ENCODE results near the gene LGSN. TPM values are rescaled to one million over a fixed set of nuclear protein-coding genes. Genes with fewer than 3 reads are reported as not detected.
"Not testable (repeated sequence)": the region's sequence is repeated elsewhere in the genome, so short reads cannot be mapped to it uniquely, and the experiment has no call there.

The LGSN gene
- polyA plus RNA-seq (2013, experiment 1 of 4): not detected
- 0.09 TPM for polyA plus RNA-seq (2013, experiment 2 of 4)
- polyA plus RNA-seq (2013, experiment 3 of 4): 0.05 TPM
- 0.12 TPM for polyA plus RNA-seq (2013, experiment 4 of 4)

GRCh38 chr6:63319939-63320338 is at the start of gene LGSN:
LGSN (minus strand) TSS chr6:63319983; CDS start chr6:63319943, 40 bp downstream.
- WGBS, 2 experiments: 87 to 91% methylated on average over 4 of the region's 4 CpGs
- Histone ChIP-seq H3K4me3 (ENCODE audit: insufficient read depth, low read depth, low read length) (no peak within 1 kb of the TSS), H3K27me3 (ENCODE audit: control insufficient read depth, insufficient read depth, low read length, poor library complexity, severe bottlenecking) (no peaks in the 10 kb centered on the region), H3K27ac (ENCODE audit: insufficient read depth, low read depth, low read length, poor library complexity, severe bottlenecking) (no peak within 1 kb of the TSS), H3K36me3 (ENCODE audit: control insufficient read depth, insufficient read depth, low read length) (no peaks in the 10 kb centered on the region), H3K9me3 (ENCODE audit: control insufficient read depth, low read length) (no peaks in the 10 kb centered on the region), H3K4me1 (ENCODE audit: control insufficient read depth, insufficient read depth, low read length) (no peaks in the 10 kb centered on the region)

- WGBS, 2 experiments: 56 to 61% methylated on average over 7 of the region's 7 CpGs
- Histone ChIP-seq H3K27me3 (ENCODE audit: control insufficient read depth, insufficient read depth, low read length, poor library complexity, severe bottlenecking) (no peaks in the 10 kb centered on the region), H3K4me1 (ENCODE audit: control insufficient read depth, insufficient read depth, low read length) (no peaks in the 10 kb centered on the region), H3K9me3 (ENCODE audit: control insufficient read depth, low read length) (no peaks in the 10 kb centered on the region), H3K4me3 (ENCODE audit: insufficient read depth, low read depth, low read length) (no peak overlapping the region), H3K27ac (ENCODE audit: insufficient read depth, low read depth, low read length, poor library complexity, severe bottlenecking) (no peak overlapping the region), H3K36me3 (ENCODE audit: control insufficient read depth, insufficient read depth, low read length) (no peaks in the 10 kb centered on the region)
Observed at GRCh38 chr6:63368347-63368746, 48.6 kb upstream of the LGSN start.

- not testable (repeated sequence) for H3K27ac ChIP-seq (ENCODE audit: insufficient read depth, low read depth, low read length, poor library complexity, severe bottlenecking); H3K9me3 ChIP-seq (ENCODE audit: control insufficient read depth, low read length); H3K36me3 ChIP-seq (ENCODE audit: control insufficient read depth, insufficient read depth, low read length); H3K4me1 ChIP-seq (ENCODE audit: control insufficient read depth, insufficient read depth, low read length); H3K27me3 ChIP-seq (ENCODE audit: control insufficient read depth, insufficient read depth, low read length, poor library complexity, severe bottlenecking); H3K4me3 ChIP-seq (ENCODE audit: insufficient read depth, low read depth, low read length)
- 92 to 94% methylated on average over 10 of the region's 10 CpGs for WGBS, 2 experiments
Observed at GRCh38 chr6:63362500-63363120, 42.8 kb upstream of the LGSN start.

- not testable (repeated sequence) for H3K9me3 ChIP-seq (ENCODE audit: control insufficient read depth, low read length); H3K27ac ChIP-seq (ENCODE audit: insufficient read depth, low read depth, low read length, poor library complexity, severe bottlenecking); H3K27me3 ChIP-seq (ENCODE audit: control insufficient read depth, insufficient read depth, low read length, poor library complexity, severe bottlenecking); H3K4me1 ChIP-seq (ENCODE audit: control insufficient read depth, insufficient read depth, low read length); H3K4me3 ChIP-seq (ENCODE audit: insufficient read depth, low read depth, low read length); H3K36me3 ChIP-seq (ENCODE audit: control insufficient read depth, insufficient read depth, low read length)
- 89 to 90% methylated on average over 2 of the region's 3 CpGs for WGBS, 2 experiments
Observed at GRCh38 chr6:63357384-63357783, 37.6 kb upstream of the LGSN start.

GRCh38 chr6:63355632-63356031 is 35.8 kb upstream of the LGSN start:
- Histone ChIP-seq H3K9me3 (ENCODE audit: control insufficient read depth, low read length) (no peaks in the 10 kb centered on the region), H3K4me1 (ENCODE audit: control insufficient read depth, insufficient read depth, low read length) (no peaks in the 10 kb centered on the region)
- 90% methylated on average over 4 of the region's 4 CpGs for WGBS, 2 experiments

GRCh38 chr6:63353286-63353630 is 33.5 kb upstream of the LGSN start:
- Histone ChIP-seq H3K4me3 (ENCODE audit: insufficient read depth, low read depth, low read length) (no peak overlapping the region), H3K36me3 (ENCODE audit: control insufficient read depth, insufficient read depth, low read length) (no peaks in the 10 kb centered on the region), H3K4me1 (ENCODE audit: control insufficient read depth, insufficient read depth, low read length) (no peaks in the 10 kb centered on the region), H3K27ac (ENCODE audit: insufficient read depth, low read depth, low read length, poor library complexity, severe bottlenecking) (no peak overlapping the region), H3K27me3 (ENCODE audit: control insufficient read depth, insufficient read depth, low read length, poor library complexity, severe bottlenecking) (no peaks in the 10 kb centered on the region), H3K9me3 (ENCODE audit: control insufficient read depth, low read length) (no peaks in the 10 kb centered on the region)
- WGBS, 2 experiments: no CpG with 5 or more reads among the region's 1 CpG

More at GRCh38 chr6:63355632-63356031, 35.8 kb upstream of the LGSN start:
- Histone ChIP-seq H3K36me3 (ENCODE audit: control insufficient read depth, insufficient read depth, low read length) (no peaks in the 10 kb centered on the region), H3K27me3 (ENCODE audit: control insufficient read depth, insufficient read depth, low read length, poor library complexity, severe bottlenecking) (no peaks in the 10 kb centered on the region), H3K27ac (ENCODE audit: insufficient read depth, low read depth, low read length, poor library complexity, severe bottlenecking) (no peak overlapping the region), H3K4me3 (ENCODE audit: insufficient read depth, low read depth, low read length) (no peak overlapping the region)

- WGBS, 2 experiments: 80 to 84% methylated on average over 7 of the region's 7 CpGs
- Histone ChIP-seq H3K27ac (ENCODE audit: insufficient read depth, low read depth, low read length, poor library complexity, severe bottlenecking) (no peak overlapping the region), H3K27me3 (ENCODE audit: control insufficient read depth, insufficient read depth, low read length, poor library complexity, severe bottlenecking) (no peaks in the 10 kb centered on the region), H3K4me3 (ENCODE audit: insufficient read depth, low read depth, low read length) (no peak overlapping the region), H3K36me3 (ENCODE audit: control insufficient read depth, insufficient read depth, low read length) (no peaks in the 10 kb centered on the region), H3K9me3 (ENCODE audit: control insufficient read depth, low read length) (no peaks in the 10 kb centered on the region), H3K4me1 (ENCODE audit: control insufficient read depth, insufficient read depth, low read length) (no peaks in the 10 kb centered on the region)
Observed at GRCh38 chr6:63352544-63353285, 32.9 kb upstream of the LGSN start.

GRCh38 chr6:63352069-63352543 is 32.3 kb upstream of the LGSN start:
- WGBS, 2 experiments: 85 to 86% methylated on average over 3 to 4 of the region's 4 CpGs
- H3K27me3 ChIP-seq (ENCODE audit: control insufficient read depth, insufficient read depth, low read length, poor library complexity, severe bottlenecking): no peaks in the 10 kb centered on the region
- H3K27ac ChIP-seq (ENCODE audit: insufficient read depth, low read depth, low read length, poor library complexity, severe bottlenecking): no peak overlapping the region
- H3K9me3 ChIP-seq (ENCODE audit: control insufficient read depth, low read length): no peaks in the 10 kb centered on the region
- H3K4me3 ChIP-seq (ENCODE audit: insufficient read depth, low read depth, low read length): no peak overlapping the region
- no peaks in the 10 kb centered on the region for H3K4me1 ChIP-seq (ENCODE audit: control insufficient read depth, insufficient read depth, low read length)
- H3K36me3 ChIP-seq (ENCODE audit: control insufficient read depth, insufficient read depth, low read length): no peaks in the 10 kb centered on the region

- H3K4me1 ChIP-seq (ENCODE audit: control insufficient read depth, insufficient read depth, low read length): no peaks in the 10 kb centered on the region
- H3K27me3 ChIP-seq (ENCODE audit: control insufficient read depth, insufficient read depth, low read length, poor library complexity, severe bottlenecking): no peaks in the 10 kb centered on the region
- no peaks in the 10 kb centered on the region for H3K9me3 ChIP-seq (ENCODE audit: control insufficient read depth, low read length)
- H3K36me3 ChIP-seq (ENCODE audit: control insufficient read depth, insufficient read depth, low read length): no peaks in the 10 kb centered on the region
- 93 to 94% methylated on average over 3 of the region's 3 CpGs for WGBS, 2 experiments
- no peak overlapping the region for H3K27ac ChIP-seq (ENCODE audit: insufficient read depth, low read depth, low read length, poor library complexity, severe bottlenecking)
- no peak overlapping the region for H3K4me3 ChIP-seq (ENCODE audit: insufficient read depth, low read depth, low read length)
Observed at GRCh38 chr6:63349401-63349800, 29.6 kb upstream of the LGSN start.

- H3K27me3 ChIP-seq (ENCODE audit: control insufficient read depth, insufficient read depth, low read length, poor library complexity, severe bottlenecking): no peaks in the 10 kb centered on the region
- H3K36me3 ChIP-seq (ENCODE audit: control insufficient read depth, insufficient read depth, low read length): no peaks in the 10 kb centered on the region
- no peak overlapping the region for H3K4me3 ChIP-seq (ENCODE audit: insufficient read depth, low read depth, low read length)
- WGBS, 2 experiments: 89% methylated on average over 3 of the region's 3 CpGs
- no peaks in the 10 kb centered on the region for H3K4me1 ChIP-seq (ENCODE audit: control insufficient read depth, insufficient read depth, low read length)
- no peak overlapping the region for H3K27ac ChIP-seq (ENCODE audit: insufficient read depth, low read depth, low read length, poor library complexity, severe bottlenecking)
- no peaks in the 10 kb centered on the region for H3K9me3 ChIP-seq (ENCODE audit: control insufficient read depth, low read length)
Observed at GRCh38 chr6:63348836-63349235, 29.1 kb upstream of the LGSN start.
